NCI-H69 (cell line): ENCODE results near the gene DNMT1.

Experiments used
- DNase-seq: peaks from one replicate; lab custom pipeline; 2025; lab: John Stamatoyannopoulos, UW

DNMT1 gene

GRCh38 chr19:10112895-10113591, 81.7 kb downstream of the DNMT1 start:
- DNase-seq, result peak; percentile 69

GRCh38 chr19:10112037-10112761, 82.6 kb downstream of the DNMT1 start:
- no peak for DNase-seq

GRCh38 chr19:10111405-10111811, 83.3 kb downstream of the DNMT1 start, which contains the start of gene P2RY11:
P2RY11 (plus strand) TSS chr19:10111693; CDS start chr19:10111722, 29 bp downstream.
- no peak for DNase-seq

GRCh38 chr19:10110972-10111317, 83.8 kb downstream of the DNMT1 start:
- DNase-seq, result no peak

GRCh38 chr19:10110076-10110971, 84.4 kb downstream of the DNMT1 start:
- no peak for DNase-seq

GRCh38 chr19:10109528-10109927, 85.2 kb downstream of the DNMT1 start:
- no peak for DNase-seq

- no peak for DNase-seq
Measured at GRCh38 chr19:10107817-10108367, 86.9 kb downstream of the DNMT1 start.

GRCh38 chr19:10107254-10107653, 87.5 kb downstream of the DNMT1 start:
- no peak for DNase-seq

- peak; percentile 99 for DNase-seq
Measured at GRCh38 chr19:10106100-10106936, 88.4 kb downstream of the DNMT1 start, which contains the start of gene PPAN. PPAN (plus strand) TSS chr19:10106362; CDS start chr19:10106395, 33 bp downstream.

- no peak for DNase-seq
Measured at GRCh38 chr19:10105509-10106099, 89.1 kb downstream of the DNMT1 start.

GRCh38 chr19:10104665-10105508, 89.9 kb downstream of the DNMT1 start:
- no peak for DNase-seq

GRCh38 chr19:10104130-10104513, 90.6 kb downstream of the DNMT1 start:
- DNase-seq, result no peak

- no peak for DNase-seq
Measured at GRCh38 chr19:10102787-10103236, 91.9 kb downstream of the DNMT1 start.

GRCh38 chr19:10100163-10100785, 94.5 kb downstream of the DNMT1 start:
- no peak for DNase-seq

GRCh38 chr19:10096615-10096963, 98.2 kb downstream of the DNMT1 start:
- DNase-seq, result no peak

- peak; percentile 97 for DNase-seq
Measured at GRCh38 chr19:10095948-10096614, 98.7 kb downstream of the DNMT1 start.

GRCh38 chr19:10095622-10095947, 99.2 kb downstream of the DNMT1 start:
- DNase-seq, result peak; percentile 57

- peak; percentile 22 for DNase-seq
Measured at GRCh38 chr19:10093295-10094186, 101.2 kb downstream of the DNMT1 start.
